ENCODE data around the gene SLC66A3. TPM values are rescaled to one million over a fixed set of nuclear protein-coding genes. Genes with fewer than 3 reads are reported as not detected.

Gene SLC66A3
- total RNA-seq, 4 donors from 2014 or later, result 30.3 to 101 (median 39.7) TPM

GRCh38 chr2:11121099-11121822, 34.0 kb upstream of the SLC66A3 start:
- peaks cover 7% of the 10 kb centered on the region for H3K4me1 ChIP-seq
- H3K36me3 ChIP-seq, result no peaks in the 10 kb centered on the region
- H3K27me3 ChIP-seq, result no peaks in the 10 kb centered on the region
- H3K27ac ChIP-seq, result no peak overlapping the region
- TF ChIP-seq CTCF (IDR thresholded peaks at IDR 0.05), result no peak
- no peak for TF ChIP-seq EP300 (IDR thresholded peaks at IDR 0.05)
- no peak for TF ChIP-seq POLR2AphosphoS5 (IDR thresholded peaks at IDR 0.05)
- TF ChIP-seq POLR2A (IDR thresholded peaks at IDR 0.05), result no peak
- H3K9me3 ChIP-seq, result no peaks in the 10 kb centered on the region
- no peak overlapping the region for H3K4me3 ChIP-seq
- WGBS, result 53% methylated on average over 8 of the region's 8 CpGs
- DNase-seq (ENCODE audit: low spot score in 2 of 2), result no peak

- no peak overlapping the region for H3K27ac ChIP-seq
- 64% methylated on average over 2 of the region's 7 CpGs for WGBS
- H3K9me3 ChIP-seq, result no peaks in the 10 kb centered on the region
- TF ChIP-seq POLR2AphosphoS5 (IDR thresholded peaks at IDR 0.05) (no peak), EP300 (IDR thresholded peaks at IDR 0.05) (no peak), CTCF (IDR thresholded peaks at IDR 0.05) (no peak), POLR2A (IDR thresholded peaks at IDR 0.05) (no peak)
- H3K36me3 ChIP-seq, result no peaks in the 10 kb centered on the region
- H3K4me1 ChIP-seq, result peaks cover 7% of the 10 kb centered on the region
- H3K4me3 ChIP-seq, result no peak overlapping the region
- no peak for DNase-seq (ENCODE audit: low spot score in 2 of 2)
- H3K27me3 ChIP-seq, result no peaks in the 10 kb centered on the region
Observed at GRCh38 chr2:11121823-11122155, 33.5 kb upstream of the SLC66A3 start.

GRCh38 chr2:11122380-11122779, 32.9 kb upstream of the SLC66A3 start:
- no peak for DNase-seq (ENCODE audit: low spot score in 2 of 2)
- Histone ChIP-seq H3K27ac (no peak overlapping the region), H3K9me3 (no peaks in the 10 kb centered on the region), H3K4me3 (no peak overlapping the region), H3K27me3 (no peaks in the 10 kb centered on the region), H3K36me3 (no peaks in the 10 kb centered on the region), H3K4me1 (peaks cover 7% of the 10 kb centered on the region)
- no peak for TF ChIP-seq EP300 (IDR thresholded peaks at IDR 0.05)
- TF ChIP-seq POLR2A (IDR thresholded peaks at IDR 0.05), result no peak
- TF ChIP-seq POLR2AphosphoS5 (IDR thresholded peaks at IDR 0.05), result no peak
- no peak for TF ChIP-seq CTCF (IDR thresholded peaks at IDR 0.05)
- 55% methylated on average over 9 of the region's 9 CpGs for WGBS

GRCh38 chr2:11123001-11123809, 32.1 kb upstream of the SLC66A3 start:
- H3K9me3 ChIP-seq, result no peaks in the 10 kb centered on the region
- H3K27me3 ChIP-seq, result no peaks in the 10 kb centered on the region
- no peak overlapping the region for H3K27ac ChIP-seq
- WGBS, result 90% methylated on average over 4 of the region's 12 CpGs
- no peak for DNase-seq (ENCODE audit: low spot score in 2 of 2)
- peaks cover 7% of the 10 kb centered on the region for H3K4me1 ChIP-seq
- H3K4me3 ChIP-seq, result no peak overlapping the region
- no peaks in the 10 kb centered on the region for H3K36me3 ChIP-seq
- TF ChIP-seq POLR2A (IDR thresholded peaks at IDR 0.05) (no peak), POLR2AphosphoS5 (IDR thresholded peaks at IDR 0.05) (no peak), CTCF (IDR thresholded peaks at IDR 0.05) (no peak), EP300 (IDR thresholded peaks at IDR 0.05) (no peak)
